HG03139 (cell line): ENCODE measurements around the gene SSBP2.
"Not testable (repeated sequence)": the region's sequence is repeated elsewhere in the genome, so short reads cannot be mapped to it uniquely, and the experiment has no call there.

Experiments used
- ATAC-seq: cut with Tn5 transposase; IDR thresholded peaks from one replicate; pipeline ENCODE4 v1.9.1; 2021; ENCODE audit not compliant: unreplicated experiment

Gene SSBP2

DNA sequence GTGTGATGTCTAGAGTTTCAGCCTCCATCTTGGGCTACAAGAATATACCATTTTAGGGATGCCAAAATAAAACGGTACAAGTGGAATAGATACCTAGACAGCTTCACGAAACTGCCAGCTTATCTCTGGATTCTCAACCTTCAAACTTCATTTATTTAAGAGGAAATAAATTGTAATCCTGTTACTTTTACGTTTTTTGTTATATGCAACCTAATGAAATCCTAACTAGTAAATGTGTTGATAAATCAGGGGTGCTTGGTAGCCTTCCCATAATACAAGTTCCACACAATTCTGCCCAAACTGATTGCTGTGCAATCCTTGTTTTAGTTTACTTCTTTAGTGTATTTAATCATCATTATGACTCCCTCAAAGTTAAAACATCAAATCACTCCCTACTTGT is 75.5 kb downstream of the SSBP2 start:
- no peak for ATAC-seq

DNA sequence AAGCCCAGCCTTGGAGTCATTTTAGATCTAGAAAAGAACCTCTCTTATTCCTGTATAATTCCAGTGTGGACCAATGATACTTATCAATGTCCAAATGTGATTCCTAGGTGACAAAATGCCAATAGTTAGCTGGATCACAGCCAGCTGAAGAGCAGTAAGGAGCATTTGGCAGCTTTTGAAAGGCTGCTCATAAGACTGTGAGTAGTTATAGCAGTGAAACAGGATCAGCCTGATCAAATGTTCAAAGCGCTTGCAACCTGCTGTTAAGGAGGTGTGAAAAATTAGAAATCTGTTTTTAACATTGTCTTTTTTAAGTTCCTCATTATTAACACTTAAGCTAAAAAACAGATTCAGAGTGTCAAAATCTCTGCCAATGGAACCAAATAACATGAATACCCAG is 85.1 kb downstream of the SSBP2 start:
- no peak for ATAC-seq

DNA sequence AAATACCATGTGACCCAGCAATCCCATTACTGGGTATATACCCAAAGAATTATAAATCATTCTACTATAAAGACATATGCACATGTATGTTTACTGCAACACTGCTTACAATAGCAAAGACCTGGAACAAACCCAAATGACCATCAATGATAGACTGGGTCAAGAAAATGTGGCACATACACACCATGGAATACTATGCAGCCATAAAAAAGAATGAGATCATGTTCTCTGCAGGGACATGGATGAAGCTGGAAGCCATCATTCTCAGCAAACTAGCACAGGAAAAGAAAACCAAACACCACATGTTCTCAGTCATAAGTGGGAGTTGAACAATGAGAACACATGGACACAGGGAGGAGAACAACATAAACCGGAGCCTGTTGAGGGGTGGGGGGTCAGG is 90.3 kb downstream of the SSBP2 start:
- not testable (repeated sequence) for ATAC-seq

DNA sequence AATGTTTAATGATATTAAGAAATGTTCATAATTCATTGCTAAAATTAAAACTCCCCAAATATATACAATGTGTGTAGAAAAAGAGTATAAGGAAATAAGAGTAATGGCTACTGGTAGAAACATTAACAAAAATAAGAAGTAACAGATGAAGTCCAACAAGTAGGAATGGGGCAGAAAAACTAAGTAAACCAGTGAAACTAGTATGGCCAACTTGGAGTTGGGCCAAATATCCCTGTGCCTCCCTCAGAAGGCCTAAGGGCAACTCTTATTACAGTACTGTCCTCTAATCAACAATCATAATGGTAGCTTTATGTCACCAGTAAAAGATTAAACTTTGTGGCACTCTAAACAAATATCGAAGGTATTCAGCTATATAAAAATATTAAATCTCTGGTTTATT is 93.5 kb downstream of the SSBP2 start:
- no peak for ATAC-seq

DNA sequence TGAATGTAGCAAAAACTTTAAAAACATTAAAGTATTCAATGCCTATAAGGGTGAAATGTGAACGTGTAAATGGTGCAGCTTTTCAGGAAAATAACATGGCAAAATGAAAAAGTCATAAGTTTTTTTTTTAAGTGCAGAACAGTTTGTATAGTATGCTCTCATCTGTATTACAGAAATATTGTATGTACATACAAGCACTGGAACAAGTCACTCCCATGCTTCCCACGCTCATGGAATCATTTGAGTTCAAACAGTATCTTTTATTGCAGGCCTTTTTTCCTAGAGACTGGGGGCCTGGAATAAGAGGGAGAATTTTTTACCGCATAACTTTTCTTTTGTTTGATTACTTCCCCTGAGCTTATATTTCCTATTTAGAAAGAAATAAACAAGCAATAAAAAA is 94.1 kb downstream of the SSBP2 start:
- ATAC-seq = no peak

DNA sequence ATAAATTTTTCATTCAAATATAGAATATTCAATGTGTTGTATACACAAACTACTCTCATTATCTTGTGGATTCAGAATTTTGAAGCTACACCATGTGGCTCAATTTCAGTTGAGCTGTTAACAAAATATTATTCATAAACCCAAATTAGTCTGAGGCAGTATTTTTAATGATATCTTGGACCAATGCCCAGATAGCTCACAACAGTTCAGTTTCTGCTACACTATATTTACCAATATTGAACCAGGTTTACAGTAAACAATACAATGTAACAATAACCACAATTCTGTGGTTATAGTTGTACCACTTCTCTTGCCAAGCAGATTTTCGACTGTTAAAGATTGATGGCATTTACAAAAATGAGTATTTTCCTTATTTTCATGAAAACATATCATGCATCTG is 99.9 kb downstream of the SSBP2 start:
- ATAC-seq = no peak

DNA sequence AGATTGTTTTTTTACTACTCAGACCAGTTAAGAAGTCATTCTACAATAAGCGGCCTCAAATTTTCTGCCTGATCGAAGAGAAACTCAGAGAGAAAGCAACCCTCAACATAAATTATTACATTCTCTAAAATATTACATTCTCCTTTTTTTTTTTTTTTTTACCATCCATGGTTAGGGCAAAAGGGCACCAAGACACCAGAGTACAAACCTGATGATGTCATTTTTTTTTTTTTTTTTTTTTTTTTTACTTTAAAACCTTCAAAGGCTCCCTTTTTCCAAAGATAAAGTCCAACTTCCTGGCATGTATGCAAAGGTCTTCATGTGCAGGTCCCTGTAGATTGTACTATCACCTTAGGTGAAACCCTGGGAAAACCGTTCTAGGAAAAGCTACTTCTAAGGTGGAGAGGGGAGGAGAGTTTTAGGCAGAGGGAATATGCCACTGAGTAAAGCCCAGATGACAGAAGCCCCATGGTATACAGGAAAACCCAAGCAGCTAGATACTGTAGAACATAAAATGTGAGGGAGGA is 104.4 kb downstream of the SSBP2 start:
- ATAC-seq = no peak

DNA sequence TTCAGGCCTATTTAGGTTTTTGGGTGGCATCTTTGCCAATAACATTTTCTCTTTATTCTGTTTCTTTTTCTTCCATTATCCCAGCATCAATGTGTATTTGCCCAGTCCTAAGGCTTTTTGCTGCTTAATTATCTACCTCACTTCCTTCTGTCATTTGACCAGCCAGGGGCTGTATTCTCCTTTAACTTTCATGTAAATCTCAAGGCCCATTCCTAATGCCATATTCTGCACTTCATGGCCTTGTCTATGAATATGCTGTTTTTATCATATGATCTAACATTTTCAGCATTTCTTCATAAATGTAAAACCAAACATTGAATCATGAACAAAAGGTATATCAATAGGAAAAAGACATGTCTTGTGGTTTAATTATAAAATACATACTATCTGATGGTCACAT is 108.7 kb downstream of the SSBP2 start:
- no peak for ATAC-seq

DNA sequence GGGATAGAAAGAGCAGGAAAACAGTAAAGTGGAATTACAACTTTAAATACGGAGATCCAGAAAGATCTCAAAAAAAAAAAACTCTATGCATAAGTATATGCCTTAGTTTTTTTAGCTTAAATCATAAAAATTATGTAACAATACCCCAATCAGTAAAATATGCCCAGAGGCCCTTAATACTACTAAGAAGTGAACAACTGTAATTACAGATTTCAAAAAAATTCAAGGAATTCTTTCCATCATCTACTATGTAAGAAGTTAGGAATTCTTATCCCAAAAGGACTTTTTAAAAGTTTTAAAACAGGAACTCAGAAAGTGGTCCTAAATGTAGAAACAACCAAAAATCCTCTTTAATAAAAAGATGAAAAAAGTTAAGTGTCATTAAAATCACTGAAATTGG is 111.3 kb downstream of the SSBP2 start:
- no peak for ATAC-seq

DNA sequence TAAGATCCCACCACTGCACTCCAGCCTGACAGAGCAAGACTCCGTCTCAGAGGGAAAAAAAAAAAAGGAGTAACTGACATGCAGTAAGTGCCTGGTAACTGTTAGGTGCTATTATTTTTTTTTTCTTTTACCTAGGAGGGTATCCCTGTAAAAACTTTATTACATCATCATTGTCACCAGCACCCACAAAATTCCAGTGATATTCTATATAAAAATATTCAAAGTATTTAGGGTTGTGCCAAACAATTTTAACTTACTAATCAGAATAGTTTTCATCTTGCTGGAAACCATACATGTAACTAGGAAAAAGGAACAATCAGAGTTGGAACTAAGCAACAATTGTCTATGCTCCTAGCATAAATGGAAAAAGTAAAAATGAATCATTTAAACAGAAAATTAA is 112.4 kb downstream of the SSBP2 start:
- ATAC-seq = no peak

DNA sequence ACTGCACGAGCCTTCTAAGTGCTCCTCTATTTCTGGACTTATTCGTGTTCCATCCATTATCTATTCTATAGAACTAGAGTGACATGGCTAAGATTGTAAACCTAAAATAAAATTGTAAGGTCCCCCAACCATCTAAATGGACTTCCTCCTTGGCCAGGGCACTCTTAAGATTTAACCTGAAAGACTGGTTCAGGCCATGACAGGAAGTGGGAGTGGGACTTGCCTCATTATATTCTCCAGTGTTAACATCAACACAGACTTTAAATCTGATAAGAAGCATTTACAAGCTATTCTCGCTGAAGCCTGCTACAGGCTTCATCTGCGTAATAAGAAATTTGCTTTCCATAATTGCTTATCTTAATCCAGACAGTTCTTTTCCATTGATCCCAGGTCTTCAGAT is 117.0 kb downstream of the SSBP2 start:
- ATAC-seq = no peak

DNA sequence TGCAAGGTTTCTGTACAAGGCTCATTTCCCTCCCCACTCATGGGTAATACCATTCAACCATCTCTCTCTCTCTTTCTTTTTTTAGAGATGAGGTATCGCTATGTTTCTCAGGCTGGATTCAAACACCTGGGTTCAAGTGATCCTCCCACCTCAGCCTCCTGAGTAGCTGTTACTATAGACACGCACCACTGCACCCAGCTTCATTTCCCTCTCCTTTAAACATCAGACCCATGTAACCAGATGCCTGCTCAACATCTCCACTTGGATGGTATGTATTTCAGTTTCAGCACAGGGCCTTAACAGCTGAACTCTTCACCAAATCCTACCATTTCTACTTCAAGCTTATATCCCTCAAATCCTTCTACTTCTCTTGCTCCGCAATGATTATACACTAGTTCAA is 117.4 kb downstream of the SSBP2 start:
- no peak for ATAC-seq

DNA sequence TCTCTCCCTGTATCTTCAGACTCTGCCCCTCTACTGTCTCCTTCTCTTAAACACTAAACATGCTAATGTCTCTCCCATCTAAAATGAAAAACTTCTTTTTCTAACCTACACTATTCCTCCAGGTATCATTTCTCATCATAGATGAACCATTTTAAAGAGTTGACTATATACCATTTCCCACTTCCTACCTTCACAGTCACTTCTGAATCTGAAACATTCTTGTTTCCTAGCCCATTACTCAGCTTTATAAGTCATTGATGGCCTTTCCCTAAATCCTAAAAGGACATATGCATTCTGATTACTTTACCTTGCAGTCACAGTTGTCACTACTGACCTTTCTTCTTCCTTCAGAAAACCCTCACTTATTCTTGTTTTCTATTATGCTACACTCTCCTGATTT is 118.2 kb downstream of the SSBP2 start:
- ATAC-seq = no peak

DNA sequence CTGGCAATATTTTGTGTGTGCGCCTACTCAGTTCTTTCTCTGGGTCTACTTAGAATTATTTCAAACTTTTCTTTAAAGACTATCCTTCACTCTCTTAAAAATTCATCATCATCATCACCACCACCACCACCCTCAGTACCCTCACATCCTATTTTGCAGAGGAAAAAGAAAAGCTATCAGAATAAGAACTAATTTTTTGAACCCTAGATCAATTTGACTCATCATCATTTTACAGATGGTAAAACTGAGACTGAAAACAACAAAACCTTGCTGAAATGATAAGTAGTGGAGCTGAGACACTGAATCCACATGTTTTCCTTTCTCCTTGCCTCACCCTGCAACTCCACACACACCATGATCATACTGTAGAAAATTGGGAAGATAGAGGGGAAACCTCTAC is 119.3 kb downstream of the SSBP2 start:
- ATAC-seq = no peak

DNA sequence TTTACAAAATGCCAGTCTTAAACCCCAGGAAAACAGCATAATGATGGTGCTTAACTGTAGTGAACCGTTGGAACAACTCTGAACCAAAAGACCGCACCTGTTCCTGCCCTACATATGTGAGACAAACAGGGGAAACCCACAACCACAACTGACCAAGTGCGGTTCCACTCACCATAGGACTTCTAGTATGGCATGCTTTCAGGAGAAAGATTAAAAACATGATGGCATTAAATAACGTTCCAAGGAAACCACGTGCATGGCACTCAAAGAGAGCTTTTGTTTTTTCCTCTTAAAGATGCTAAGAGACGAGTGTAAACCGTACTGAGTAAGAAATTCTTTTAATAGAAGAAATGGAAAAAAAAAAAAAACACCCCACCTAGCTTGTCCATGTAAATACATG is 119.8 kb downstream of the SSBP2 start:
- peak; percentile 69 for ATAC-seq

DNA sequence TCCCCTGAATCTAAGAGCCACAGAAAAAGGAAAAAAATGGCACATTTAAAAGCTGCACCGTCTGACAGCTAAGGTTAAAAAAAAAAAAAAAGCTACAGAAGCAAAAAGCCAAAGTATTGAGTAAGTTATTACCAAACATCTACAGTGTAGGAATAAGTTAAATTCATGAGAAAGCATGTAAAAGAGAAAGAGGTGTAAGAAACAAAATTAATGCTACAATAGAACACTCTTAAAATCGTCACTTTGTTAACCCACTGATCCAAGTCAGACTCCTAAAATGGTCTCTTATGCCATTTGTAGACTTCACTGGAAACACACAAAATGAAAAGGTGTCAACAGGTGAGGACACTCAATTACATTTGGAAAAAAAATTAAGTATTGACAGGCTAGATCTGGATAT is 120.2 kb downstream of the SSBP2 start:
- peak; percentile 15 for ATAC-seq

DNA sequence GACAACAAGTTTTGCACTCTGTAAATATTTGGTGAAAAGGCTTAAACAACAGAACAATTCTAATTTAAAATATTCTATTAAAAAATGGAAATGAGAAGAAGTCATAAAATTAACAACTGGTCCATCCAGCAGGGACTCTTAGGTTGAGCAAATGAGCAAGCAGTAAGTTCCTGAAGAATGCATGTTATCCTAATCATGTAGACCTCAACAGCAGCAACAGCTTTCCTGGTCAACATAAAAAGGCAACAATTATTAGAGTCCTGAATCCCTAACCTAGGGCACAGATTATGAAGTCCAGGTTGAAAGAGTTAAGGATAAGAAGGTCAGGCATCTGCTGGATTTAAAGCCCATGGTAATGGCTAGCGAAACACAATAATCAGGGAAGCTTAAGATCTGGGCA is 120.9 kb downstream of the SSBP2 start:
- no peak for ATAC-seq

DNA sequence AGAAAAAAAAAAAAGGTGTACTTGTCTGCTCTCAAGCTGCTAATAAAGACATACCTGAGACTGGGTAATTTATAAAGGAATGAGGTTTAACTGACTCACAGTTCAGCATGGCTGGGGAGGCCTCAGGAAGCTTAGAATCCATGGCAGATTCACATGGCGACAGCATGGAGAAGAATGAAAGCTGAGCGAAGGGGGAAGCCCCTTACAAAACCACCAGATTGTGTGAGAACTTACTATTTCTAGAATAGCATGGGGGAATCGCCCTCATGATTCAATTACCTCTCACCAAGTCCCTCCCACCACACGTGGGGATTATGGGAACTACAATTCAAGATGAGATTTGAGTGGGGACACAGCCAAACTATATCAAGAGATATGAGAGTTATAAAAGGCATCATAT is 122.8 kb downstream of the SSBP2 start:
- ATAC-seq = not testable (repeated sequence)

DNA sequence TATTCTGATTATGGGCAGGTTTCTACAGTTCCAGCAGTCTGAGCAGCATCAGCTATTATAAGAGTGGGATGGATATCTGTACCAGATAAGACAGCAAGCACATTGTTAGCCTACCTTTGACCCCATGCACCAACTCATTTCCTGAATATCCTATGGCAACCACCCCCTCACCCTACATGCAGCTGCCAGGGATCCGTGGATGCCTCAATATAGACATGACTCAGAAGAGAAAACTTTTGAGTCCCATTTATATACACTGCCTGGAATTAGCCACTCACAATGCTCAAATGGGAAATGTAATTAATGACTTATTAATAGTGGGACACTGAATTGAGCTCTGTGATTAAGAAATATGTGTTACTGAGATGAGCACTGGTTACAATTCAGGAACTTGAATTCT is 124.4 kb downstream of the SSBP2 start:
- ATAC-seq = no peak

DNA sequence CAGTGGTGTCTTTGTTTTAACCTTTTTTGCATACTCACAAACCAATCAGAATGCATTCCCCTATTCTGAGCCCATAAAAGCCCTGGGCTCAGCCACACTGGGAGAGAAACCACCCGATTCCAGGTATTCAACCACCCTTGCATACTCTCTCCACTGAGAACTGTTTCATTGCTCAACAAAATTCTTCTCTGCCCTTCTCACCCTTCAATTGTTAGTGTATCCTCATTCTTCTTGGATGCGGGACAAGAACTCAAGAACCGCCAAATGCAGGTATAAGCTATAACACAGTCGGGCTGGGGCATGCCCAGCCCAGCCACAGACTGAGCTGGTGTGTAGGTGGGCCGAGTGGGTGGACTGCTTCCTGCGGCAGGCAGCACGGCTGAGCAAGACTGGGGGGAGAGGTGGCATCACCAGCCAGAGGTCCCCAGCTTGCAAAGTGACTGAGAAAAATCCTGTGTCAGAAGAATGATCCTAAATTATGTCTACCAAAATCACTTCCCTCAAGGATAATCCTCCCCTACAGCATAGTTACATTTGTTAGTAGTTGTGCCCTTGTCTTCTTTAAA is 141.0 kb downstream of the SSBP2 start:
- no peak for ATAC-seq

DNA sequence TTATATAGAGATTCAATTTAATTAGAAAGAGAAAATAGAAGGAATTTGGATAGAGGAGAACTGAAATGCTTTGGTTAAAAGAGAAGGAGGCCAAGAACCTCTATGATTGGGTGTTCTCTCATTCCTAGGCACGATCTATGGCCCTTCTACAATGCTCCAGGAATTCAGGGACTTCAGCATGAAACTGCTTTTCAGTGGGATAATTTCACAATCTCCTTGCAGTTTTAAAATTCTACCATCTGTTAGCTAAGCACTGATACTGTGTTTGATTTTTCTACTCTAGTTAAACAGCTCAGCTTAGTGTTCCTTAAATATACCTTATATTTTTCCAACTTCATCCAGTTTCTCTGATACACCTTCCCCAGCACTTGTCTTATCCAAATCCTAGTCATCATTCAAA is 141.9 kb downstream of the SSBP2 start:
- ATAC-seq = no peak

DNA sequence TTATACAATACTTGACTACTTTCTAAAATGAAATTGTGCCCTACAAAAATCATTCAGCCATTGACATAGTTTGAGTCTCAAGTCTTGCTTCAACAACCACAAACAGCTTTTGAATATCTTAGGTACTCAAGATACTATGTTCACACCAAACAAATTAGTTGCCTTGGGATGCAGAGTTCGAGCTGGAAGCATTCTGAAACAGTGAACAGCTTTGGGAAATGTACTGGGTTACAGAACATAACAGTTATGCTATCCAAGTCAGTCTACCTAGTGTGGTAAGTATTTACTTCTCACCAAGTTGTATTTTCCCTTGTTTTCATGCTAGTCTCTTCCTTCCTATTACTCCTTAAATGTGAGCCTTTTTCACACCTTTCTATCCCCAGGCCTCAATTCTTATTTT is 143.2 kb downstream of the SSBP2 start:
- no peak for ATAC-seq

DNA sequence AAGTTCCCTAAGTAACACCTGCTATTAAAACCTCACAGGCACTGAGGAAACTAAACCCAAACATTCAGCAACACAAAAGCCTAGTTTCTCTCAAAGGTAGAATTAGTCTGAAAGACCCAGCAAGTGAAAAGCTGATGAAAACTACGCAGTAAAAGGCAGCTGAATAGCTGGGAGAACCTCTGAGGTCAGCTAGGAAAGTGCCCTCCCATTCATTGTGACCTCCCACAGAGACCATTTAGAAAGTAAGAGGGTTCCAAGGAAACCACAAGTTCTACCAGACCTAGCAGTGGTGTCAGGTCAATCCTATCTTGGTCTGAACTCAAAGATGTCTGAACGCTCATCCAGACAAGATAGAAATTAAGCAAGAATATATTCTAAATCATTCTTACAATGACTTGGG is 144.7 kb downstream of the SSBP2 start:
- no peak for ATAC-seq

DNA sequence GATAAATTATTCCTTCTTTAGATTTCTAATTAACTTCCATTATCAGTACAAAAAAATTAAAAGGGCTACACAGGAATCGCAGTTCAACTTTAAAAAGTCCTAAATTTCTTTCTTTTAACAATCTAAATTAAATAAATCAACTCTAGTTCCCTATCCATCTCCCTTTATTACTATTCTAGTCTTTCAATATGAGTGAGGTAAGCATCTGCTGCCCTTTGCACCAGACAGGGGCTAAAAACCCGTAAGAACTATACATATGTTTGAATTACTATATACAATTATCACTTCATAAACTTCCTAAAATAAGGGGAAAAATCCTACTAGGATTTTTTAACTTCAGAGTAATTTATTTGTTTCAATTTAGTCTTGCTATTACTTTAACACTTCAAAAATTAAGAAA is 145.6 kb downstream of the SSBP2 start:
- ATAC-seq = no peak
